IPS-18c (cell line): ENCODE results near the gene SLC35F3.
"Not testable (repeated sequence)": the region's sequence is repeated elsewhere in the genome, so short reads cannot be mapped to it uniquely, and the experiment has no call there.

Experiments used
- H3K4me3 ChIP-seq: 2 replicates; pipeline ENCODE4 v1.7.0; 2013; ENCODE audit warnings: low read depth, mild to moderate bottlenecking, low read length, moderate library complexity; ENCODE audit not compliant: insufficient read depth
- H3K9me3 ChIP-seq: one replicate; pipeline ENCODE4 v1.6.1; 2013; ENCODE audit warnings: mild to moderate bottlenecking, low read length, moderate library complexity; ENCODE audit not compliant: control insufficient read depth, insufficient read depth

Gene SLC35F3

GRCh38 chr1:234106032-234106431, 201.6 kb downstream of the SLC35F3 start:
- H3K9me3 ChIP-seq = no peaks in the 10 kb centered on the region
- no peak overlapping the region for H3K4me3 ChIP-seq

GRCh38 chr1:234107416-234108021, 203.0 kb downstream of the SLC35F3 start:
- H3K4me3 ChIP-seq = no peak overlapping the region
- no peaks in the 10 kb centered on the region for H3K9me3 ChIP-seq

- no peak overlapping the region for H3K4me3 ChIP-seq
- H3K9me3 ChIP-seq = no peaks in the 10 kb centered on the region
Observed at GRCh38 chr1:234108921-234109320, 204.4 kb downstream of the SLC35F3 start.

GRCh38 chr1:234109840-234110239, 205.4 kb downstream of the SLC35F3 start:
- H3K9me3 ChIP-seq = no peaks in the 10 kb centered on the region
- H3K4me3 ChIP-seq = no peak overlapping the region

GRCh38 chr1:234111458-234112142, 207.1 kb downstream of the SLC35F3 start:
- no peak overlapping the region for H3K4me3 ChIP-seq
- H3K9me3 ChIP-seq = no peaks in the 10 kb centered on the region

GRCh38 chr1:234114648-234115307, 210.3 kb downstream of the SLC35F3 start:
- Histone ChIP-seq H3K9me3 (no peaks in the 10 kb centered on the region), H3K4me3 (no peak overlapping the region)

GRCh38 chr1:234118911-234119310, 214.4 kb downstream of the SLC35F3 start:
- H3K4me3 ChIP-seq = no peak overlapping the region
- H3K9me3 ChIP-seq = peaks cover 2% of the 10 kb centered on the region

GRCh38 chr1:234119431-234119830, 215.0 kb downstream of the SLC35F3 start:
- H3K9me3 ChIP-seq = peaks cover 2% of the 10 kb centered on the region
- H3K4me3 ChIP-seq = no peak overlapping the region

- H3K9me3 ChIP-seq = peaks cover 2% of the 10 kb centered on the region
- H3K4me3 ChIP-seq = no peak overlapping the region
Observed at GRCh38 chr1:234120327-234120944, 216.0 kb downstream of the SLC35F3 start.

- H3K4me3 ChIP-seq = not testable (repeated sequence)
Observed at GRCh38 chr1:234121659-234122058, 217.2 kb downstream of the SLC35F3 start.

GRCh38 chr1:234122571-234122970, 218.1 kb downstream of the SLC35F3 start:
- H3K4me3 ChIP-seq, H3K9me3 ChIP-seq: not testable (repeated sequence)

More at GRCh38 chr1:234121659-234122058, 217.2 kb downstream of the SLC35F3 start:
- not testable (repeated sequence) for H3K9me3 ChIP-seq

- H3K4me3 ChIP-seq = no peak overlapping the region
- peaks cover 2% of the 10 kb centered on the region for H3K9me3 ChIP-seq
Observed at GRCh38 chr1:234123867-234124266, 219.4 kb downstream of the SLC35F3 start.

- Histone ChIP-seq H3K4me3 (no peak overlapping the region), H3K9me3 (peaks cover 2% of the 10 kb centered on the region)
Observed at GRCh38 chr1:234125283-234125682, 220.8 kb downstream of the SLC35F3 start.

GRCh38 chr1:234125714-234126113, 221.2 kb downstream of the SLC35F3 start:
- peaks cover 2% of the 10 kb centered on the region for H3K9me3 ChIP-seq
- no peak overlapping the region for H3K4me3 ChIP-seq

GRCh38 chr1:234127026-234127671, 222.7 kb downstream of the SLC35F3 start:
- H3K9me3 ChIP-seq = peaks cover 2% of the 10 kb centered on the region

GRCh38 chr1:234132795-234133194, 228.3 kb downstream of the SLC35F3 start:
- no peak overlapping the region for H3K4me3 ChIP-seq
- no peaks in the 10 kb centered on the region for H3K9me3 ChIP-seq

More at GRCh38 chr1:234127026-234127671, 222.7 kb downstream of the SLC35F3 start:
- H3K4me3 ChIP-seq = no peak overlapping the region

GRCh38 chr1:234134878-234135277, 230.4 kb downstream of the SLC35F3 start:
- H3K4me3 ChIP-seq = no peak overlapping the region
- H3K9me3 ChIP-seq = no peaks in the 10 kb centered on the region
